ENCODE data around the gene DUSP2.

GRCh38 chr2:96147593-96148201 is 2.5 kb upstream of the DUSP2 start:
- TF ChIP-seq CTCF (IDR thresholded peaks at IDR 0.05; ENCODE audit: low read length): peak; percentile 22; the same call in 1 of the 2 replicates
- TF ChIP-seq EZH2 (IDR thresholded peaks at IDR 0.05; ENCODE audit: borderline replicate concordance, low read length): no peak

Data from OCI-LY1 (cell line).